ENCODE results near the gene INTS15. TPM values are rescaled to one million over a fixed set of nuclear protein-coding genes. Genes with fewer than 3 reads are reported as not detected.
A peak's percentile ranks its signal among the peaks of the same experiment; 100 is the strongest.

INTS15 gene
- total and polyA plus RNA-seq, 11 donors: 7.1 to 22.7 (median 15.3) TPM

GRCh38 chr7:6649241-6649961 lies 59.6 kb downstream of the INTS15 start:
- TF ChIP-seq POLR2A (IDR thresholded peaks at IDR 0.05): no peak
- TF ChIP-seq CTCF (IDR thresholded peaks at IDR 0.05): no peak
- DNase-seq: peak in 1 of 5 donors; percentile 55
- peaks cover 0 to 8% (median 0%) of the 10 kb centered on the region in 12 donors for H3K4me1 ChIP-seq
- peaks cover 0 to 11% (median 0%) of the 10 kb centered on the region in 12 donors for H3K9me3 ChIP-seq
- no peak overlapping the region for H3K27ac ChIP-seq
- no peaks in the 10 kb centered on the region for H3K27me3 ChIP-seq
- H3K4me3 ChIP-seq: no peak overlapping the region
- 74 to 83% (median 77%) methylated on average over 6 to 13 of the region's 13 CpGs for WGBS, 4 donors
- intact Hi-C loops (cut with DNase I): no loop called here
- peaks cover 0 to 91% (median 63%) of the 10 kb centered on the region in 9 donors for H3K36me3 ChIP-seq
- ATAC-seq: no peak

- intact Hi-C loops (cut with DNase I): no loop called here
- no peak for ATAC-seq
- peak in 1 of 5 donors; percentile 20 for DNase-seq
- no peak overlapping the region for H3K27ac ChIP-seq
- H3K4me1 ChIP-seq: peaks cover 0 to 8% (median 0%) of the 10 kb centered on the region in 12 donors
- peaks cover 0 to 11% (median 0%) of the 10 kb centered on the region in 12 donors for H3K9me3 ChIP-seq
- H3K36me3 ChIP-seq: peaks cover 0 to 91% (median 62%) of the 10 kb centered on the region in 9 donors
- 94 to 96% (median 96%) methylated on average over 8 to 10 of the region's 10 CpGs for WGBS, 4 donors
- H3K27me3 ChIP-seq: no peaks in the 10 kb centered on the region
- TF ChIP-seq POLR2A (IDR thresholded peaks at IDR 0.05): no peak
- TF ChIP-seq CTCF (IDR thresholded peaks at IDR 0.05): no peak
- H3K4me3 ChIP-seq: no peak overlapping the region
Measured at GRCh38 chr7:6650086-6650485, 60.3 kb downstream of the INTS15 start.

GRCh38 chr7:6650521-6651011 lies 60.7 kb downstream of the INTS15 start:
- no peaks in the 10 kb centered on the region for H3K27me3 ChIP-seq
- intact Hi-C loops (cut with DNase I): no loop called here
- peaks cover 0 to 91% (median 62%) of the 10 kb centered on the region in 9 donors for H3K36me3 ChIP-seq
- ATAC-seq (no peak), DNase-seq (peak in 1 of 5 donors; percentile 31)
- H3K9me3 ChIP-seq: peaks cover 0 to 11% (median 0%) of the 10 kb centered on the region in 12 donors
- no peak overlapping the region for H3K4me3 ChIP-seq
- WGBS, 4 donors: 93 to 100% (median 97%) methylated on average over 5 to 12 of the region's 12 CpGs
- peaks cover 0 to 8% (median 0%) of the 10 kb centered on the region in 12 donors for H3K4me1 ChIP-seq
- no peak for TF ChIP-seq CTCF (IDR thresholded peaks at IDR 0.05)
- TF ChIP-seq POLR2A (IDR thresholded peaks at IDR 0.05): no peak
- no peak overlapping the region for H3K27ac ChIP-seq

DNA sequence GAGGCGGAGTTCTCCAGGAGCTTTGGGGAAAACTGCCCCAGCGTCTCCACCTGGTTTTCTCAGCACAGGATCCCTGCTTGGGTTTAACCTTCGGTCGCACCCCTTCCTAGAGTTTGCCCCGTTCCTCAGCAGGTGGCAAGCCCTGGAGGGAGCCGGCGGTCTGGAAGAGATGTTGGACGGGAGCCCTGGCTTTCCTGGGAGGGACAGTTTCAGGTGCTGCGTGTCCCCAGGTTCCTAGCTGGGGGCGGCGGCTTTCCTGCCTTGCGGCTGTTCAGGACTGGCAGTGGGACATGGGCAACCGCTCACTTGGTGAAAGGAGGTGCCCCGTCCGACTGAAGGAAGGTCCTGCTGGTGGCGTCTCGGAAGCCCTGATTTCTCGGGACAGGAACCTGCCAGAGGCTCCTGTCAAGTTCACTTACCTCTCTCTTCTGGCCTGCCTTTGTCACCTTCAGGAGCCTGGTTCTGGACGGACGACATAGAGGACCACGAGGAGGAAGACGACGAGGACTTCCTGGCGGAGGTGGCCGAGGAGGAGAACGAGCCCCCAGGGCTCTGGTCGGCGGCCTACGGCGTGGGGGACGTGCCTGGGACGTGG lies 62.1 kb downstream of the INTS15 start:
- Histone ChIP-seq H3K4me1 (peaks cover 0 to 5% (median 0%) of the 10 kb centered on the region in 12 donors), H3K9me3 (peaks cover 0 to 11% (median 0%) of the 10 kb centered on the region in 12 donors), H3K36me3 (peaks cover 0 to 80% (median 51%) of the 10 kb centered on the region in 9 donors), H3K4me3 (no peak overlapping the region), H3K27me3 (no peaks in the 10 kb centered on the region), H3K27ac (no peak overlapping the region)
- intact Hi-C loops (cut with DNase I): no loop called here
- WGBS, 4 donors: 97 to 99% (median 98%) methylated on average over 22 to 32 of the region's 32 CpGs
- DNase-seq (peak in 1 of 5 donors; percentile 40), ATAC-seq (no peak)
- TF ChIP-seq CTCF (IDR thresholded peaks at IDR 0.05) (no peak), POLR2A (IDR thresholded peaks at IDR 0.05) (no peak)

Data from heart left ventricle (tissue), 16 donors.